ENCODE measurements around the gene DPP10.
"Not testable (repeated sequence)": the region's sequence is repeated elsewhere in the genome, so short reads cannot be mapped to it uniquely, and the experiment has no call there.

The DPP10 gene

DNA sequence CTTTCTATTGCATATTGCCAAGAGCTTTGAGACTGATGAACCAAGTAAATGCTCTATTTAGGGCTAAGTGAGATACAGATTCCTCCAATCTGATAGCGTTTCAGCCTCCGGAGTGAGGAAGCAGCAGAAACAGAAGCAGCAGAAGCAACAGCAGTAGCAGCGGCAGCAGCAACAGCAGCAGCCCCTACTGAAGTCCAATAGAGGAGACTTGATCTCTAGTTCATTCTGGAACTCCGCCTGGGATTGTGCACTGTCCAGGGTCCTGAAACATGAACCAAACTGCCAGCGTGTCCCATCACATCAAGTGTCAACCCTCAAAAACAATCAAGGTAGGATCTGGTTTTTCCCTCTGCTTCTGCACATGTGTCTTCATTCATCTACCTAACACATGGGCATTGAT is at the start of gene DPP10:
Gene DPP10 (plus strand): TSS at position 132 of the 400 bp plus-strand sequence.
- DNase-seq, result no peak

DNA sequence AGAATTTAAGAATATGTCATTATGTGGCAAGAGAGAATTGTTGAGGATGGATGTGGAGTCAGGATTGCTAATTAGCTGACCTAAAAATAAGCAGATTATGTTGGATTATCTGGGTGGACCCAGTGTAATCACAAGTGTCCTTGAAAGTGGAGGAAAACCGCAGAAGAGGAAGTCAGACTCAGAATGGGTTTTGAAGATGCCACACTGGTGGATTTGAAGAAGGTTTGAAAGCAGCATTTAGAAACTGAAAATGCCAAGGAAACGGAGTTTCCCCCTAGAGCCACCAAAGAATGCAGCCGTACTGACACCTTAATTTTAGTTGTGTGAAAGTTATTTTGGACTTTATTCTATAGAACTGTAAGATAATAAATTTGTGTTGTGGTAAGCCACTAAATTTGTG is 41.6 kb upstream of the DPP10 start:
- DNase-seq, result no peak

DNA sequence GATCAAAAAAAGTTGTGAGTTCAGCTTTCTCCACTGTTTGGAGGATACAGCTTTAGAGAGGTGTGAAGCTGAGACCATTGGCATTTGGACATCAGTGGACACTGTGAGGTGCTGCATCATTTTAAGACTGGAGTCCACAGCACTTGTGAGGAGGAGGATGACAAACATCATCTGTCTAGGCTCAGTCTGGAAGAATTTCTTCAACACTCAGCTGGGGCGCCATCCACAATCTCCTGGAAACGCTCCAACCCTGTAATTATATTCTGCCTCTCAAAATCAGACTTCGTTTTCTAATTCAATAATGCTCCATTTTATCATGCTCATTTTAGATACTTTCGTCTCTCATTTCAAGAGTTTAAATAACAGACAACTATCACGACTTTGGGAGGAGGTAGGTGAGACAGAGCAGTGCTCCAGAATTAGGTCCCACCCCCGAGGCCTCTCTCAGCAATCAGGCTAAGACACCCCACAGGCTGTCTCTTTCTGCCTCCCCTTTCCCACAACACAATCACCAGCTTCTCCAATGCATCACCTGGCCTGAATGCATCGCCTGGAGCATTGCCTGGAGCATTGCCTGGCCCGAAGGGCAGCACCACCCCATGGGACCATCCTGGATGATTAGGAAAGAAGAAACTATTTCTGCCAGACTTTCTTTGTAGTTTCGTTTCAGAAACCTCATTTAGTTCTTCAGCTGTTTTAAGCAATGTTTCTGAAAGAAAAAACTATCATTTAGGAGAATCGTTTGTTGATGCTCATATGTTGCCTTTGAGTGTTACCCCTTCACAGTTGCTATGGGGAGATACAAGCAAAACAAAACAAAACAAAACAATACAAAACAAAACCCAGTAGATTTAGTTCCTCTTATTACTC is 37.0 kb upstream of the DPP10 start:
- no peak for DNase-seq

DNA sequence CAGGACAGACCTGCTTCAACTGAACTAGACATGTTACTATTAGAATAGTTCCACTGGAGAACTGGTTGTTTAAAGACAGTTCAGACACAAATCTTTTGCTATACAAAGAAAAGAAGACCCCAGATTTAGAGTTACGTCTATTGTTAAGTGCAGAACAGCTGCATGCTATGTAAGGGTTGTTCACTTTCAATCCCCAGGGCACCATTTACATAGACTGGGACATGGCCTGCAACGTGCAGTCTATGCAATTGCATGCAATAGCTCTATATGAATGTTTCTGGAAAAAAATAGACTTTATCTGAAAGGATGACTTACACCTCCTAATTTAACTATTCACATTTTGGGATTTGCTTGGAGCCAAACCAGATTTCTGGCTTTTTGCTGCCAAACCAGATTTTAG is 36.1 kb upstream of the DPP10 start:
- DNase-seq, result no peak

DNA sequence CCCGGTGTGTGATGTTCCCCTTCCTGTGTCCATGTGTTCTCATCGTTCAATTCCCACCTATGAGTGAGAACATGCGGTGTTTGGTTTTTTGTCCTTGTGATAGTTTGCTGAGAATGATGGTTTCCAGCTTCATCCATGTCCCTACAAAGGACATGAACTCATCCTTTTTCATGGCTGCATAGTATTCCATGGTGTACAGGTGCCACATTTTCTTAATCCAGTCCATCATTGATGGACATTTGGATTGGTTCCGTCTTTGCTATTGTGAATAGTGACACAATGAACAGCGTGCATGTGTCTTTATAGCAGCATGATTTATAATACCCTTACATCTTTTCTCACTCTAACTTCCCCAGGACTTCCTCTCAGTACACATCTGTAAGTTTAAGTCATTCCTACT is 35.1 kb upstream of the DPP10 start:
- not testable (repeated sequence) for DNase-seq

DNA sequence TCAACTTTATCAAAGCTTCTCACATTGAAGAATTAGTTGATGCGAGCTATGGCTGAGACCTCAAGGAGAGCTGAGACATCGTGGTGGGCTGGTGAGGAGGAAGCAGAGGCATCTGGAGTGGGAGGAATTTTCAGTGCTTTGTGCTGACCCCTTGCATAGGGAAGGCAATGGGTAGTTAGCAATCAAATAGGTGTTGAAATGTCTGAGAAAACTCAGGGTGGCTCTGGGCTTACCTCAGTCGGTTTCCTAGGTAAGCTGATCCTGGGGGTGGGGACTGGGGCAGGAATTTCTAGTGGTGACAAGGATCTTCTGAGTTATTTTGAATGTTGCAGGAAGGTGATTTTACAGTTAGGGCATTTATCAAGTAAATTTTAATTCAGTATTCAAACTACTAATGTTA is 20.7 kb upstream of the DPP10 start:
- DNase-seq, result no peak

DNA sequence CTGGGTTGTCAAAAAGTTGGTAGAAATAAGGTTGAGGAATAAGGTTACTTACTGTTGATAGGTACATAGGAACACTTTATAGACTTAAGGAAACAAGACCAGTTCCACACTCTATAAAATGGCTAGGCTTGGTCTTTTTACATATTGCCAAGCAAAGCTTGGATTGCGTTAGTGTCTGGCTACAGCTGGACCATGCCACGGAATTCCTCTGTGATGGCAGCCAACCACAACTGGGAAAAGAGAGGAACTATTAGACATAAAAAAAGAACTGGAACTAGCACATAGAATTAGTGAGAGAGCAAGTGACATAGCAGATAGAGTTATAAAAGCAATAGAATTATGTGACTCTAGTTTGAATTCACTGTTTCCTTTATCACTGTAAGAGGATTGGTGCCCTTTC is 17.7 kb upstream of the DPP10 start:
- DNase-seq, result no peak

DNA sequence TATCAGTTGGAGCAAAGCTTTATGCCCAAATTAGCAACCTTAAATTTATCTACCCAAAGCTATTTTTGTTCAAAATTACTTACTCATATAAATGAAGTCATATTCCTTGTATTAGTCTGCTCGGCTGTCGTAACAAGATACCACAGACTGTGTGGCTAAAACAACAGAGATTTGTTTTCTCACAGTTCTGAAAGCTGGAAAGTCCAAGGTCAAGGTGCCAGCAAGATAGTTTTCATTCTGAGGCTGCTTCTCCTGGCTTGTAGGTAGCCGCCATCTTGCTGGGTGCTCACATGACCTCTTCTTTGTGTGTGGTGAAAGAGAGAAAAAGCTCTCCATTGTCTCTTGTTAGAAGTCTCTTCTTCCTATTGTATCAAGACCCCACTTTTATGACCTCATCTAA is 15.7 kb upstream of the DPP10 start:
- no peak for DNase-seq

DNA sequence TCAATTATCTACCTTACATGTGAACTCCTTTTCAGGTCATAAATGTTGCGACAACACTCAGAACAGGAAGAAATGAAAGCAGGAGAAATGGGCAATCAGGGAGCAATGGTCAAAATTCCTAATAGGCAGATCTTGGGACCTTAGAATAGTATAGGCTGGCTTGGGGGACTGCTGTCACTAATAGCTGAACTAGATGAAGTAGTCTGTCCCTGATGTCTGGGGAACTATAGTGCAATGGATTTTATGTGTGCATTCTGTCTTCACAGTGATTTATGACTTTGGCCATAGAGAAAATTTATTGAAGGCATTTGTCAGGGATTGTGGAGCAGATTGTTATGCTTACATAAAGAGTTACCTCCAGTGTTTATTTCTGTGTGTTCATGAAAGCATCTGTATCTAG is 6.1 kb upstream of the DPP10 start:
- no peak for DNase-seq

DNA sequence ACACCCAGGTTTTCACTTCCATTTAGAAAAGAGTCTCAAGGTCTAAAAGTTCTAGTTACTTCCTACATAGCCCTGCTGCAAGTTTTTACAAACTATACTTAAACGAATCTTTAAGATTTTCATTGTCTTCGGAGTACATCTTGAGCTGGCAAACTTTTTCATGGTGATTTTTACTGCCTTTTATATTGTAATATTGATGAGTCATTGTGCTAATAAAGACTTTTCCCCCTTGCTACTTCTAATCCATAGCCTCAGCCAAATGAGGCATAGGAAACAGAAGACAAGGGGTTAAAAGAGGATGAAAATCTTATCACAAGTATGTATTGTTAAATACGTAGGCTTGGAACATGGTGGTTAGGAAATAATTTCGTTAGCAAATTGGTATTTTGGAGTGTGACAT is 4.1 kb downstream of the DPP10 start:
- DNase-seq, result no peak

DNA sequence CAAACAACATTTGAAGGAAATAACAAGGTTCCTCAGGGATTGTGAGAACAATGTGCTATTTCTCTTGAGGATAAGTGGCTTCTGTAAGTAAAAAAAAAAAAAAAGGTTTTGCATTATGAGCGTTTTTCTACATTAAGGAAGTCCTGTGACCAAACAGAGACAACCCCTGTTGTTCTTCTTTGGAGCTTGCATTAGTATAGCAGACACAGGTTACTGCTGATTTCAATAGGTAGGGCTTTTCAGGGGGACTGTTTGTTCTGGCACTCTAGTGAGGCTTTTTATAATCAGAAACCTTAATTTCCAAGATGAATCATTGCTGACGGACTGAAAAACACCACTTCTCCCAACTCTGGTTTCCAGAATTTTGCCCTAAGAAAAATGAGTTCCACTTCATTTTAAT is 8.2 kb downstream of the DPP10 start:
- DNase-seq, result no peak

DNA sequence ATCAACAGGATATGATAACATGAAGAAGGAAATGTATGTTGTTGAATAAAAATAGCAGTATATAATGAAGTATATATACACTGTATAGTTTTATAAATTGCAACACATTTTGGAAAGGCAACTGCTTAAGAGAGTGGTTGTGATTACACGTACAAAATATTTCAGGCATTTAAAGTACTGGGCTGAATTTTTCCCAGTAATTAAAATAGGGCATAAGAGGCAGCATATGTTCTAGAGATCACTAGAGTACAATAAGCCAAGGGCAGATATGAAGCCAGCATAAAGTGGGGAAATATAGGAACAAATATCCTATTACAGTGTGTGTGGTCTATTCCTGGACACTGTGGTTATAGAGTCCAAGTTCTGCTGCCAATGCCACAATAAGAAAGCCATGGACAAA is 14.1 kb downstream of the DPP10 start:
- no peak for DNase-seq

DNA sequence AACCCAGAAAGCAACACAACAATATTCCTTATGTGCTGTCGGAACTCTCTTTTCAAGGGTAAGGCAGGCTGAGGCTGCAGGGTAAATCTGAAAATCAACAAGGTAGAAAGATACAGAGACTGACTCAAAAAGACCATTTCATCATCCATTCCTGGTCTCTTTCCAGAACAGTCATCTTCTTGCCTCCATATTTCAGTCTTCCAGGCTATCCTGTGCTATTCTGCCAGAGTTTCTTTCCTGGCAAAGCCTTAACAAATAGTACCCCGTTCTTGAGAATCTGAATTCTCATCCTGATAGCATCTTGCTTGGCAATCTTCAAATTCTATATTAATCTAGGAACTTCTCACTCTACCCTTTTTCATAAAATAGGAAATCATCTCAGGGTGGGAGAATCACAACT is 15.5 kb downstream of the DPP10 start:
- DNase-seq, result no peak

DNA sequence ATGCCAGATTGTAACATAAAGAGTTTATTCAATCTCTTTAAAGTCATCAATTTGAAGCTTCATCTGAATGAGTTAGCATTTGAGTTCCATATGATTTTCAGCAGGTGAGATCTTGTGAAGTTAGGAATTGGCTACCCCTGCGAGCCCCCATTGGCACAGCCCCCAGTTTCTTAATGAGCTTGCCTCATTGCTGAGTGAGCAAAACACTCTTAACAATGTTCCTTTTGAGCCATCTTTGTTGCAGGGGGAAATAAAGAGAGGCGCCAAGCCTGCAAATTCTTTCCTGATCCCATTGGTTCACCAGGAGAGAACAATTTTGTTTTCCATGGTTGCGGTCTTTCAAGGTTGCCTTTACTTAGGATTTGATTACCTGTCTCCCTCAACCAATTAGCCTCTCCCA is 18.7 kb downstream of the DPP10 start:
- no peak for DNase-seq

DNA sequence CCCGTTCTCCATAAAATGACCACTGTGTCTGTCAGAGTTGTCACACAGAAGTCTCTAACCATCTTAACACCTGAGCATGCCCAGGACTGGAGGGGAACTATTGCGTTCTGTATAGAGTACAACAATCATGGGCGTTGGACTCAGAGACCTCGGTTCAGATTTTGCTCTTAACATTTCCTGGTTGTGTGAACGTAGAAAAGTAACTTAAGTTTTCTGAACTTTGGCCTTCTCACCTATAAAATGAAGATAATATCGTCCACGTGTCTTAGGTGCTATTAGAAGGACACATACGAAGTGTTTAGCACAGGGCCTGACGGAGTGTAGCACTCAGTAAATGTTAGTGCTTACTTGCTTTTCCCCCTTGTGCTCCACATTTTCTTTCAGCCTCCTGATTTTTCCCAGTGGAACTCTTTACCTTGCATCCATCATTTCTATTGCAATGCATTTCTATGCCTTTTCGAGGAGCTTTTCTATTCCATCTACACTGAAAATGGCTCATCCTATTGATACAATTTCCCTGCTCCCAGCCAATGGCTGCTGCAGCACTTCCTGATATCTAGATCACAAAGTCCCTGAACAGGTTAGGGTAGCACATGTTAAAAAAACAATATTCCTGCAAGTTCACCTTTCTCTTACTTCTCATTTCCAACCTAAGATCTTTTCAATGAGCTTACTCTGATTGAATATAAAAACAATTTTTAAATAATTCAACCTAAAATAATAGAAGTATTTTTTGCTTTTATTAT is 22.7 kb downstream of the DPP10 start:
- DNase-seq, result no peak

DNA sequence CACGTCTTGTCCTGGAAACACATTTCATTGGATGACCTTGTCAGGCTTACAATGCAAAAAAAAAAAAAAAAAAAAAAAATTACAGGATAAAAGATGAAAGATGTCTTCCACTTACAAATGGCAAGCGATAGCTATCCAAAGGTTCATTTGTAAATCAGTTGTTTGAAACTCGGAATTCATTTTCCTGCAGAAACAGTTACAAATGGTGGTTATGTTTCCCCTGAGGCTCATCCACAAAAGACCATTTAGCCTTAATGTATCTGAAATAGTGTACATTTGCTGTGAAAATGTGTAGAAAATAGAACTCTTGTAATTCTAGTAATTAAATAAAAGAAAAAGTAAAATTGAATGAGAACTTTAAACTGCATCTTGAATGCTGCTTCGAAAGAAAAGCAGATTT is 25.9 kb downstream of the DPP10 start:
- DNase-seq, result no peak

DNA sequence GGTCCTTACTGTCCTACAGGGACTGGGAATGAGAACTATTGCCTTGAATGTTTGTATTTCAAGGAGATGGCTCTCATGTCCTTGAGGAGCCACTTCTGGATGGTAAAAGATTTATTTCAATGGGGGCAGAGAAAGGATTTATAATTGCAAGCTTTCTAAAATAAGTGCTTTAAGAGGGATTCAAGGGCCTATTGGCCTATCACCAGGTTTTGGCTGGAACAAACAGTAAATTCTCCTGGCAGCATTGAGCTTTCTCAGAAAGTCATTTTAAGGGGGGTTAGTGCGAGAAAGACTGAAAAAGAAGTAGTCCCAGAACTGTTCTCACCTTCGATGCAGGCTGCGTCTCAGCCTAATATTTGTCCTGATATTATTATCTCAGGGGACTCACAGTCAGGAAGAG is 29.8 kb downstream of the DPP10 start:
- no peak for DNase-seq

DNA sequence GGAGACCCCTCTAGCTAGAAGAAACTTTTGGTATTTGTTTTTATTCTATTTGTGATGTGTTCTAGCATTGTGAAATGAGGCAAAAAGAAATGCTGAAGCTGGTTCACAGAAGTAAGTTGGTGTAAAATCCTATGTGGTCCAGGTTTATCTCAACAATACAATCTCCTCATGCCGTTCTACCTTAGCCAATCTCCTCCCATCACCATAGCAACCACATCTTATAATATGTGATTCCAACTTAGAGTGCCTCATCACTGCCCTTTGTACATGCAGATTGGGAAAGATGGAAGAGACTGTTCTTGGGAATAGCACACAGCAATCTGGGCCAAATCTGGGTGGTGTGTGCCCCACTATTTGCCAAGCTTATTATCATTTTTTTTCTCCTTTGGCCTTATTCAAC is 30.3 kb downstream of the DPP10 start:
- DNase-seq, result no peak

DNA sequence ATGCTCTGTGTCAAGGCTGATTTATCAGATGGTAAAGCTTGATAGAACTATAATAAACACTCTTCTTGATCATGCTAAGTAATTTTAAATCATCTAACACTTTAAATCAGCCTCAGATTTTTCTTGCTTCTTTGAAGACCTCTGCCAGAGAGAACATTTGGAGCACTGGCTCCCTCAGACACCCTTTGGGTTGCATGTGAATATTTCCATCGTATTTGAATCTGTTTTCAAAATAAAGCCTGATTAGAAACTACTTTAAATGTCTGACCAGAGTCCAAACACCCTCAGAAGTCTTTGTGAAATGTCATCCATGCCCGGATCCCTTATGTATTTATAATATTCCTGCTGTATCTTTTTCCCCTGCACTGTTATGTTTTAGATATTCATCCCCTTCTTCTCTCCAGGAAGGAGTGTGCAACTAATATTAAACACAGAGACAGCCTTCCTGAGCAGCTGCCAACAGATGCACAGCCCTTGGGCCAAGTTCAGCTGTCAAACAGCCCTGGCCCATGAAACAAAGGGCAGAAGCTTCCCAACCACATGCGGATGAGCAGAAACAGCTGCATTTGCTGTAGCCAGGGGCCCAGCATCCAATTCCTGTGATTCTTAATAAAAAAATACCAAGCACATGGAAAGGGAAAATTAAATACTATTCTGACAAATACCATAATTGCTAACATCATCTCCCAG is 46.5 kb downstream of the DPP10 start:
- no peak for DNase-seq

DNA sequence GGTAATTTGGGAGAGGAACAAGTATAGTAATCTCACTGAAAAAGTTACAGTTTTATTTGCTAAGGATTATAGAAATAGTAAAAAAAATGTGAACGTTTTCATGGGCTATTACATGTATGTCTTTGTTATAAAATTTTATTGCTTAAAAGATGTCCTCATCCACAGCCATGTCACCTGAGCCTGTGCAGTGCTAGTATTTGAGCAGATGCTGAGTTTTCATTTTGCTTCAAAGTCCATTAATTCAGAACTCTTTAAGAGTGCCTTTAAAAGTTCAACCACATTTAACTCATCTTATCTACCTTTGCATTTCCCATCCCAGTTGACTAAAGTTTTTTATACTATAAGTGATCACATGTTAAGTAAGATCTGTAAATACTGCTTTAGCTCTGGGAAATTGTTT is 52.6 kb downstream of the DPP10 start:
- no peak for DNase-seq

DNA sequence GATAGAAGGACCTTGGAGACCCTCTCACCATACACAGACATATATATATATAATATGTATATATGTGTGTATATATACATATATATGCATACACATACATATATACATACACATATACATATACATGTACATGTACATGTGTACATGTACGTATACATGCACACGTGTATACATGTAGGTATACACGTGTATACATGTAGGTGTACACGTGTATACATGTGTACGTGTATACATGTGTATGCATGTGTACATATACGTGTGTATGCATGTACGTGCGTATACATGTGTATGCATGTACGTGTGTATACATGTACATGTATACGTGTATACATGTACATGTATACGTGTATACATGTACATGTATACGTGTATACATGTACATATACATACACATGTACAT is 54.5 kb downstream of the DPP10 start:
- no peak for DNase-seq

DNA sequence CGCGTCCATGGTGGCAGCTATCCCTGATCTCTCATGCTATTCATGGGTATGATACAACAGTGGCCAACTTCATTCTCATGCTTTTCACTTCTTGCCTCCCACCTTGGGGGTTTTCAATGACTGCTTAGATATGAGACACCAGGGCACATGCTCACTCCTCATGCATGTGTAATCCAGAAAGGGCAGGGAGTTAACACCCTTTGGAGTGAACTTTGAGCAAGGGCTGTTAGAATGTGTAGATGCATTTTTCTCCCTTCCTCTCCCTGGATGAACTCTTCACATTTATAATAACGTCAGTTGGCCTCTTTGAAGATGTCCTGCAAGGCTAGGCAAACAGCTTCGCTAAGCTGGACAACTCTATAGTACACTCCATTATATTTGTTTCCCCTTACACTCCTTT is 56.7 kb downstream of the DPP10 start:
- no peak for DNase-seq

DNA sequence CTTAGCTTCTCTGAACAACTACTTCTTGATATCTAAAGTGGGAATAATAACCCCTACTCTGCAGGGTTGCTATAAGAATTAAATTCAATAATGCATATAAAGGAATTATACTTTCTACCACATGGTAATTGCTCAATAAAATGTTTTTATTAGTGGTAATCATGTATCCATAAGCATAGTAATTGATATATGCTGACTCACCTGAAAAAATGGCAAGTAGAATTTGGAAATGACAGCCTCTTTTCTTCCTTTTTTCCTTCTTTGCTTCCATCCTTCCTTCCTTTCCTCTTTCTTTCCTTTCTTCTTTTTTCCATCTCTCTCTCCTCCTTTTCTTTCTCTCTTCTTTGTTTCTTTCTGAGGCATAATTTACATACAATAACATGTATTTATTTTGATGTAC is 65.3 kb downstream of the DPP10 start:
- DNase-seq, result no peak

DNA sequence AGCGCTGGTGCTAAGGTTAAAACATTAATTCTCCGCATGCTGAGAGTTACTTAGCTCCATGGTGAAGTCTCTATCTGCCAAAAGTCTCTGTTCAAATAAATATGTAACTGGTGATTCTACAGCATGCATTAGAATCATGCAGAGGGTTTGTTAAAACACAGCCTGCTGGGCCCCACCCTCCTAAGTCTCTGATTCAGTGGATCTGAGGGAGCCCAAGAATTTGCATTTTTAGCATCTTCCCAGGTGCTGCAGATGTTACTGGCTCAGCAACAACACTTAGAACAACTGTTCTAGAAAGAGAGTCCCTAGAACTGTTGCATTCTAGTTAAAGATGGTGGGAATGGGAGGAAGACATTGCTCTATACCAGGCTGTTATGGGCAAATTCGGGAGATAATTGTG is 73.4 kb downstream of the DPP10 start:
- no peak for DNase-seq

Data from NK-92 treated with Interleukin-12 subunit alpha and Interleukin-12 subunit beta, amount 100 ng/mL, for 24 hours (cell line).